K562 (cell line): ENCODE measurements around the gene C4orf17. TPM values are rescaled to one million over a fixed set of nuclear protein-coding genes. Genes with fewer than 3 reads are reported as not detected.

Experiments used
- BDP1 ChIP-seq: IDR thresholded peaks from 3 replicates; pipeline ENCODE4 v1.6.1; 2011; ENCODE audit not compliant: insufficient read length, insufficient read depth
- KLF13 ChIP-seq: fragments of 450-650 bp; IDR thresholded peaks from 2 replicates; pipeline ENCODE4 v1.6.1; 2016; ENCODE audit warnings: missing genetic modification characterization, low read depth, mild to moderate bottlenecking, missing compliant biosample characterization, moderate library complexity, borderline replicate concordance
- KLF16 ChIP-seq: IDR thresholded peaks from 2 replicates; pipeline ENCODE4 v1.6.1; 2016; ENCODE audit warnings: antibody characterized with exemption
- RFX1 ChIP-seq: fragments of 450-650 bp; IDR thresholded peaks from 2 replicates; pipeline ENCODE4 v1.6.1; 2016; ENCODE audit warnings: mild to moderate bottlenecking, moderate library complexity
- STAT5B ChIP-seq: fragments of 250-450 bp; sonication (Bioruptor Pico); IDR thresholded peaks from 2 replicates; pipeline ENCODE4 v1.8.0; 2021; ENCODE audit warnings: mild to moderate bottlenecking, inconsistent platforms
- TAF7 ChIP-seq: fragments of 450-650 bp; IDR thresholded peaks from 2 replicates; pipeline ENCODE4 v1.6.1; 2016; ENCODE audit warnings: missing genetic modification characterization, missing compliant biosample characterization
- ZNF134 ChIP-seq: fragments of 250-450 bp; sonication (Bioruptor Pico); conservative IDR thresholded peaks from 2 replicates; pipeline ENCODE4 v1.4.0; 2020
- polyA plus RNA-seq, 8 experiments: library from polyadenylated mRNA; depleted of rRNA in 4 of 8; stranded (reverse) in 5 of 8; unstranded in 3 of 8; fragments of >200 nt; fragmentation: Nextera tagmentation in 2 of 8; fragmentation: Illumina TruSeq in 1 of 8; extraction: Ambion mirVana in 2 of 8; extraction: Trizol in 1 of 8; gene quantifications; 2 replicates each; pipeline versions ENCODE4 v1.2.1 to v1.2.3, GENCODE V29; 2011 to 2014; ENCODE audit warnings: inconsistent platforms in 1 of 8, missing spikeins in 1 of 8
- total RNA-seq, 7 experiments: library from RNA; depleted of rRNA in 6 of 7; stranded (reverse); fragments of >200 nt in 6 of 7; fragmentation: Illumina TruSeq in 2 of 7; extraction: Trizol in 2 of 7; gene quantifications; 2 replicates each; pipeline versions ENCODE4 v1.2.1 to v1.2.3, GENCODE V29; 2011 to 2021; ENCODE audit warnings: low replicate concordance in 1 of 7
- TF ChIP-seq, protein P1 (sequence below), 2 experiments: fragments of 450-650 bp in 1 of 2; sonication (generic) in 1 of 2; formaldehyde crosslinking in 1 of 2; IDR thresholded peaks; 2 replicates each; pipeline versions ENCODE4 v1.7.1 to v1.9.0; 2016 to 2022; ENCODE audit warnings: inconsistent platforms in 1 of 2, mild to moderate bottlenecking in 1 of 2, missing genetic modification reagents in 1 of 2
- TF ChIP-seq, protein P2 (sequence below): IDR thresholded peaks from 2 replicates; pipeline ENCODE4 v1.6.1; 2016; ENCODE audit warnings: missing genetic modification characterization, missing compliant biosample characterization

C4orf17 gene
- total and polyA plus RNA-seq, 9 of the 15 experiments (the other 6 are each of a cell fraction or from before 2014, with no cell fraction given), result not detected

- TF ChIP-seq, protein P1, sequence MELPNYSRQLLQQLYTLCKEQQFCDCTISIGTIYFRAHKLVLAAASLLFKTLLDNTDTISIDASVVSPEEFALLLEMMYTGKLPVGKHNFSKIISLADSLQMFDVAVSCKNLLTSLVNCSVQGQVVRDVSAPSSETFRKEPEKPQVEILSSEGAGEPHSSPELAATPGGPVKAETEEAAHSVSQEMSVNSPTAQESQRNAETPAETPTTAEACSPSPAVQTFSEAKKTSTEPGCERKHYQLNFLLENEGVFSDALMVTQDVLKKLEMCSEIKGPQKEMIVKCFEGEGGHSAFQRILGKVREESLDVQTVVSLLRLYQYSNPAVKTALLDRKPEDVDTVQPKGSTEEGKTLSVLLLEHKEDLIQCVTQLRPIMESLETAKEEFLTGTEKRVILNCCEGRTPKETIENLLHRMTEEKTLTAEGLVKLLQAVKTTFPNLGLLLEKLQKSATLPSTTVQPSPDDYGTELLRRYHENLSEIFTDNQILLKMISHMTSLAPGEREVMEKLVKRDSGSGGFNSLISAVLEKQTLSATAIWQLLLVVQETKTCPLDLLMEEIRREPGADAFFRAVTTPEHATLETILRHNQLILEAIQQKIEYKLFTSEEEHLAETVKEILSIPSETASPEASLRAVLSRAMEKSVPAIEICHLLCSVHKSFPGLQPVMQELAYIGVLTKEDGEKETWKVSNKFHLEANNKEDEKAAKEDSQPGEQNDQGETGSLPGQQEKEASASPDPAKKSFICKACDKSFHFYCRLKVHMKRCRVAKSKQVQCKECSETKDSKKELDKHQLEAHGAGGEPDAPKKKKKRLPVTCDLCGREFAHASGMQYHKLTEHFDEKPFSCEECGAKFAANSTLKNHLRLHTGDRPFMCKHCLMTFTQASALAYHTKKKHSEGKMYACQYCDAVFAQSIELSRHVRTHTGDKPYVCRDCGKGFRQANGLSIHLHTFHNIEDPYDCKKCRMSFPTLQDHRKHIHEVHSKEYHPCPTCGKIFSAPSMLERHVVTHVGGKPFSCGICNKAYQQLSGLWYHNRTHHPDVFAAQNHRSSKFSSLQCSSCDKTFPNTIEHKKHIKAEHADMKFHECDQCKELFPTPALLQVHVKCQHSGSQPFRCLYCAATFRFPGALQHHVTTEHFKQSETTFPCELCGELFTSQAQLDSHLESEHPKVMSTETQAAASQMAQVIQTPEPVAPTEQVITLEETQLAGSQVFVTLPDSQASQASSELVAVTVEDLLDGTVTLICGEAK (IDR thresholded peaks at IDR 0.05), result no peak
- TF ChIP-seq, protein P1 (CRISPR knock-in tag; IDR thresholded peaks at IDR 0.05), result no peak
- TF ChIP-seq TAF7 (tag), result no peak
- TF ChIP-seq KLF13 (tag), result no peak
- TF ChIP-seq STAT5B (CRISPR knock-in tag), result no peak
- no peak for TF ChIP-seq ZNF134 (CRISPR knock-in tag)
- TF ChIP-seq, protein P2, sequence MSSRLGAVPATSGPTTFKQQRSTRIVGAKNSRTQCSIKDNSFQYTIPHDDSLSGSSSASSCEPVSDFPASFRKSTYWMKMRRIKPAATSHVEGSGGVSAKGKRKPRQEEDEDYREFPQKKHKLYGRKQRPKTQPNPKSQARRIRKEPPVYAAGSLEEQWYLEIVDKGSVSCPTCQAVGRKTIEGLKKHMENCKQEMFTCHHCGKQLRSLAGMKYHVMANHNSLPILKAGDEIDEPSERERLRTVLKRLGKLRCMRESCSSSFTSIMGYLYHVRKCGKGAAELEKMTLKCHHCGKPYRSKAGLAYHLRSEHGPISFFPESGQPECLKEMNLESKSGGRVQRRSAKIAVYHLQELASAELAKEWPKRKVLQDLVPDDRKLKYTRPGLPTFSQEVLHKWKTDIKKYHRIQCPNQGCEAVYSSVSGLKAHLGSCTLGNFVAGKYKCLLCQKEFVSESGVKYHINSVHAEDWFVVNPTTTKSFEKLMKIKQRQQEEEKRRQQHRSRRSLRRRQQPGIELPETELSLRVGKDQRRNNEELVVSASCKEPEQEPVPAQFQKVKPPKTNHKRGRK, result no peak
- no peak for TF ChIP-seq BDP1
- TF ChIP-seq KLF16, result no peak
- no peak for TF ChIP-seq RFX1
These were observed 74.7 kb downstream of the C4orf17 start (continued) for GRCh38 chr4:99585516-99585915.
